Measurements from ENCODE around the gene GSG1L. TPM values are rescaled to one million over a fixed set of nuclear protein-coding genes. Genes with fewer than 3 reads are reported as not detected.

The GSG1L gene
- total and polyA plus RNA-seq, 2 of the 13 experiments (the other 11 are each of a cell fraction or from before 2014, with no cell fraction given) = not detected

DNA sequence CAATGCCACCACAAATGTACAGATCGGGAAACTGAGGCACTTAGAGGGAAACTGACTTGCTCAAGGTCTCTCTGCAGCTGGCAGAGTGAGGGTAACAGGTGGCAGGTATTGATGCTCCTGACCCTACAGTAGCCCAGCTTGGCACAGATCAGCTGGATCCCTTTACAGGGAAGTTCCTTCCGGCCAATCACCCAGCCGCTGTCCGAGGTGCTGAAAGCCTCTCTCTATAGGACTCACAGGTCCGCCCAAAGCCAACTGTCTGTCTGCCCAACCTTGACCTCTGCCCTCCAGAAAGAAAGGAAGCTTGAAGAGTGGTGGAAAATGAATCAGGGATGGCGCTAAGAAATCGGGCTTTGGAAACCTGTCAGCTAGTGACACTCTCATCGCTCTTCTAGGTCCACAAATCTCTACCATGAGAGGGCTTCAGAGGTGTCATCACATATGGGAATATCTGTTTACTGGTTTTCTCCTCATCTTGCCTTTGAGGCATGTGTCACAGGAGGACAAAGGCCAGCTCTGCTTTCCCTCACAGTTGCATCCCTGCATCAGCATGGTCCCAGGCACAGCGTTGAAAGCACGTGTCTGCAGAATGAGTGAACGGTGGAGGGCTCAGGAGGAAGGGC lies 267.4 kb downstream of the GSG1L start (continued):
- TF ChIP-seq ZNF772 (CRISPR knock-in tag; IDR thresholded peaks at IDR 0.05) = no peak; the same call in 1 of the 2 replicates
- 0 out of 2 replicates have a peak, but pooled peaks have one; percentile 42 for TF ChIP-seq PAX8 (CRISPR knock-in tag; IDR thresholded peaks at IDR 0.05; ENCODE audit: borderline replicate concordance)
- TF ChIP-seq, protein P1, sequence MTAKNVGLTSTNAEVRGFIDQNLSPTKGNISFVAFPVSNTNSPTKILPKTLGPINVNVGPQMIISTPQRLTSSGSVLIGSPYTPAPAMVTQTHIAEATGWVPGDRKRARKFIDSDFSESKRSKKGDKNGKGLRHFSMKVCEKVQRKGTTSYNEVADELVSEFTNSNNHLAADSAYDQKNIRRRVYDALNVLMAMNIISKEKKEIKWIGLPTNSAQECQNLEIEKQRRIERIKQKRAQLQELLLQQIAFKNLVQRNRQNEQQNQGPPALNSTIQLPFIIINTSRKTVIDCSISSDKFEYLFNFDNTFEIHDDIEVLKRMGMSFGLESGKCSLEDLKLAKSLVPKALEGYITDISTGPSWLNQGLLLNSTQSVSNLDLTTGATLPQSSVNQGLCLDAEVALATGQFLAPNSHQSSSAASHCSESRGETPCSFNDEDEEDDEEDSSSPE (CRISPR knock-in tag; IDR thresholded peaks at IDR 0.05) = no peak
- TF ChIP-seq MIER2 (CRISPR knock-in tag; IDR thresholded peaks at IDR 0.05) = peak; percentile 99
- TF ChIP-seq, protein P2, sequence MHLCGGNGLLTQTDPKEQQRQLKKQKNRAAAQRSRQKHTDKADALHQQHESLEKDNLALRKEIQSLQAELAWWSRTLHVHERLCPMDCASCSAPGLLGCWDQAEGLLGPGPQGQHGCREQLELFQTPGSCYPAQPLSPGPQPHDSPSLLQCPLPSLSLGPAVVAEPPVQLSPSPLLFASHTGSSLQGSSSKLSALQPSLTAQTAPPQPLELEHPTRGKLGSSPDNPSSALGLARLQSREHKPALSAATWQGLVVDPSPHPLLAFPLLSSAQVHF (CRISPR knock-in tag; IDR thresholded peaks at IDR 0.05) = peak; percentile 46; the same call in 1 of the 2 replicates
- TF ChIP-seq ESRRA (CRISPR knock-in tag; IDR thresholded peaks at IDR 0.05; ENCODE audit: low read depth) = 0 out of 2 replicates have a peak, but pooled peaks have one; percentile 28
- TF ChIP-seq, protein P3, sequence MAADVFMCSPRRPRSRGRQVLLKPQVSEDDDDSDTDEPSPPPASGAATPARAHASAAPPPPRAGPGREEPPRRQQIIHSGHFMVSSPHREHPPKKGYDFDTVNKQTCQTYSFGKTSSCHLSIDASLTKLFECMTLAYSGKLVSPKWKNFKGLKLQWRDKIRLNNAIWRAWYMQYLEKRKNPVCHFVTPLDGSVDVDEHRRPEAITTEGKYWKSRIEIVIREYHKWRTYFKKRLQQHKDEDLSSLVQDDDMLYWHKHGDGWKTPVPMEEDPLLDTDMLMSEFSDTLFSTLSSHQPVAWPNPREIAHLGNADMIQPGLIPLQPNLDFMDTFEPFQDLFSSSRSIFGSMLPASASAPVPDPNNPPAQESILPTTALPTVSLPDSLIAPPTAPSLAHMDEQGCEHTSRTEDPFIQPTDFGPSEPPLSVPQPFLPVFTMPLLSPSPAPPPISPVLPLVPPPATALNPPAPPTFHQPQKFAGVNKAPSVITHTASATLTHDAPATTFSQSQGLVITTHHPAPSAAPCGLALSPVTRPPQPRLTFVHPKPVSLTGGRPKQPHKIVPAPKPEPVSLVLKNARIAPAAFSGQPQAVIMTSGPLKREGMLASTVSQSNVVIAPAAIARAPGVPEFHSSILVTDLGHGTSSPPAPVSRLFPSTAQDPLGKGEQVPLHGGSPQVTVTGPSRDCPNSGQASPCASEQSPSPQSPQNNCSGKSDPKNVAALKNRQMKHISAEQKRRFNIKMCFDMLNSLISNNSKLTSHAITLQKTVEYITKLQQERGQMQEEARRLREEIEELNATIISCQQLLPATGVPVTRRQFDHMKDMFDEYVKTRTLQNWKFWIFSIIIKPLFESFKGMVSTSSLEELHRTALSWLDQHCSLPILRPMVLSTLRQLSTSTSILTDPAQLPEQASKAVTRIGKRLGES (CRISPR knock-in tag; IDR thresholded peaks at IDR 0.05; ENCODE audit: borderline replicate concordance) = peak; percentile 73; the same call in 1 of the 2 replicates
- TF ChIP-seq TEAD3 (CRISPR knock-in tag; optimal IDR thresholded peaks at IDR 0.05; ENCODE audit: borderline replicate concordance) = peak; percentile 43
- peak; percentile 55 for TF ChIP-seq ZNF7 (CRISPR knock-in tag; IDR thresholded peaks at IDR 0.05)
- TF ChIP-seq TP53 (CRISPR knock-in tag; conservative IDR thresholded peaks at IDR 0.05) = no peak
- 0 out of 2 replicates have a peak, but pooled peaks have one; percentile 43 for TF ChIP-seq ATF7-NPFF (CRISPR knock-in tag; IDR thresholded peaks at IDR 0.05; ENCODE audit: low read depth)
- peak; percentile 87; the same call in 1 of the 2 replicates for TF ChIP-seq NKX3-1 (CRISPR knock-in tag; IDR thresholded peaks at IDR 0.05)
- TF ChIP-seq SALL1 (CRISPR knock-in tag; IDR thresholded peaks at IDR 0.05) = peak; percentile 88
- TF ChIP-seq, protein P4, sequence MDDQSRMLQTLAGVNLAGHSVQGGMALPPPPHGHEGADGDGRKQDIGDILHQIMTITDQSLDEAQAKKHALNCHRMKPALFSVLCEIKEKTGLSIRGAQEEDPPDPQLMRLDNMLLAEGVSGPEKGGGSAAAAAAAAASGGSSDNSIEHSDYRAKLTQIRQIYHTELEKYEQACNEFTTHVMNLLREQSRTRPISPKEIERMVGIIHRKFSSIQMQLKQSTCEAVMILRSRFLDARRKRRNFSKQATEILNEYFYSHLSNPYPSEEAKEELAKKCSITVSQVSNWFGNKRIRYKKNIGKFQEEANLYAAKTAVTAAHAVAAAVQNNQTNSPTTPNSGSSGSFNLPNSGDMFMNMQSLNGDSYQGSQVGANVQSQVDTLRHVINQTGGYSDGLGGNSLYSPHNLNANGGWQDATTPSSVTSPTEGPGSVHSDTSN (CRISPR knock-in tag; IDR thresholded peaks at IDR 0.05; ENCODE audit: borderline replicate concordance) = peak; percentile 83; the same call in 1 of the 2 replicates
- TF ChIP-seq ZNF12 (CRISPR knock-in tag; IDR thresholded peaks at IDR 0.05) = peak; percentile 75; the same call in 1 of the 2 replicates
- no peak for TF ChIP-seq TBX3 (IDR thresholded peaks at IDR 0.05; ENCODE audit: borderline replicate concordance)
- TF ChIP-seq ZBTB20 (CRISPR knock-in tag; IDR thresholded peaks at IDR 0.05; ENCODE audit: borderline replicate concordance, low read depth) = peak; percentile 71; the same call in 1 of the 2 replicates
- no peak for TF ChIP-seq RAD21 (CRISPR knock-in tag; IDR thresholded peaks at IDR 0.05)
- TF ChIP-seq PLRG1 (conservative IDR thresholded peaks at IDR 0.05) = no peak
- peak; percentile 47; the same call in 1 of the 2 replicates for TF ChIP-seq MED1 (CRISPR knock-in tag; IDR thresholded peaks at IDR 0.05)

All from HepG2 (cell line).